Thyroid gland (tissue), 4 donors: ENCODE results near the gene FAM193B. TPM values are rescaled to one million over a fixed set of nuclear protein-coding genes. Genes with fewer than 3 reads are reported as not detected.
"Not testable (repeated sequence)": the region's sequence is repeated elsewhere in the genome, so short reads cannot be mapped to it uniquely, and the experiment has no call there.

ENCODE experiments used
- DNase-seq, 2 donors: peaks; one replicate each; pipeline ENCODE4 v3.0.0-alpha.2; 2019
- H3K27ac ChIP-seq, 3 donors: fragments of 200-600 bp; sonication (generic); 1 replicate in 2 of 3; 2 replicates in 1 of 3; pipeline ENCODE4 v1.5.1; 2016 to 2019; ENCODE audit warnings: mild to moderate bottlenecking in 1 of 3, moderate library complexity in 1 of 3
- H3K27me3 ChIP-seq: fragments of 200-600 bp; sonication (generic); one replicate; pipeline ENCODE4 v1.5.1; 2019
- H3K36me3 ChIP-seq, 2 donors: fragments of 200-600 bp; sonication (generic); one replicate each; pipeline ENCODE4 v1.5.1; 2016 to 2019
- H3K4me1 ChIP-seq, 2 donors: fragments of 200-600 bp; sonication (generic); one replicate each; pipeline ENCODE4 v1.5.1; 2017 to 2019
- H3K4me3 ChIP-seq, 3 donors: fragments of 200-600 bp; sonication (generic); replicated peaks in 1 of 3; 1 replicate in 2 of 3; 2 replicates in 1 of 3; pipeline ENCODE4 v1.5.1; 2016; ENCODE audit warnings: mild to moderate bottlenecking in 1 of 3
- H3K9me3 ChIP-seq: fragments of 200-600 bp; sonication (generic); one replicate; pipeline ENCODE4 v1.5.1; 2017
- POLR2A ChIP-seq, 2 donors: fragments of 450-650 bp; IDR thresholded peaks; one replicate each; pipeline ENCODE4 v1.6.1; 2017; ENCODE audit warnings: antibody characterized with exemption in 2 of 2, mild to moderate bottlenecking in 2 of 2, moderate library complexity in 1 of 2
- WGBS, 2 donors: methylation state at CpG; one replicate each; pipeline ENCODE4 v1.1.5; 2017; 5-methylcytosine and 5-hydroxymethylcytosine counted together
- intact Hi-C: fragments of 100-400 bp; cut with DNase I; formaldehyde crosslinking; loops from one replicate; pipeline ENCODE4 v1.15.1; 2023
- total RNA-seq, 4 donors: library from RNA; depleted of rRNA; stranded (reverse); fragments of >200 nt; gene quantifications; one replicate each; pipeline ENCODE4 v1.2.3, GENCODE V29; 2016
- TF ChIP-seq, protein P1 (sequence below), 6 experiments: fragments of 200-600 bp in 3 of 6; fragments of 450-650 bp in 3 of 6; sonication (generic) in 3 of 6; IDR thresholded peaks; one replicate each; pipeline ENCODE4 v1.5.1; 2016 to 2019; ENCODE audit warnings: antibody characterized with exemption in 6 of 6, mild to moderate bottlenecking in 2 of 6, inconsistent platforms in 1 of 6, moderate library complexity in 1 of 6

Gene FAM193B
- total RNA-seq, 4 donors from 2014 or later = 38.0 to 54.7 (median 46.6) TPM

DNA sequence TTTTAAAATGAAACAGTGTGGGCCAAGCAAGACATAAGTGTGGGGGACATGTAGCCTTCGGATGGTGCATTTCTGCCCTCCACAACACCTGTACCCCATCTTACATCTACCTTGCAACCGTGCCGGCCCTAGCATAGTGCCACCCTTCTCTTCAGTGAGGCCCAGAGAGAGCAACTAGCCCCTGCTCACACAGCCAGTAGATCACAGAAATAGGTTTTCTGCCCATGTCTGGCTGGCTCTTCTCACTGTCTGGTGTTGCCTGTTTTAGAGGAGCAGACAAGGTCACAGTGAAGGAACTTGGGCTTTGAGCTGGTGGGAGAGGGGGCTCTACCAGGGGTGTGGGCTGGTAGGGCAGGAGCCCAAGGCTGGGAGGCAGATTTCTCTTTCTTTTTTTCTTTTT lies 68.1 kb downstream of the FAM193B start:
- Histone ChIP-seq H3K36me3 (peaks cover 8 to 18% of the 10 kb centered on the region in 2 donors), H3K4me1 (no peaks in the 10 kb centered on the region), H3K4me3 (no peak overlapping the region), H3K27ac (no peak overlapping the region), H3K27me3 (no peaks in the 10 kb centered on the region), H3K9me3 (no peaks in the 10 kb centered on the region)
- 88 to 98% methylated on average over 3 of the region's 3 CpGs for WGBS, 2 donors
- no peak for DNase-seq
- intact Hi-C loops = no loop called here
- no peak for TF ChIP-seq POLR2A (IDR thresholded peaks at IDR 0.05)
- TF ChIP-seq, protein P1, sequence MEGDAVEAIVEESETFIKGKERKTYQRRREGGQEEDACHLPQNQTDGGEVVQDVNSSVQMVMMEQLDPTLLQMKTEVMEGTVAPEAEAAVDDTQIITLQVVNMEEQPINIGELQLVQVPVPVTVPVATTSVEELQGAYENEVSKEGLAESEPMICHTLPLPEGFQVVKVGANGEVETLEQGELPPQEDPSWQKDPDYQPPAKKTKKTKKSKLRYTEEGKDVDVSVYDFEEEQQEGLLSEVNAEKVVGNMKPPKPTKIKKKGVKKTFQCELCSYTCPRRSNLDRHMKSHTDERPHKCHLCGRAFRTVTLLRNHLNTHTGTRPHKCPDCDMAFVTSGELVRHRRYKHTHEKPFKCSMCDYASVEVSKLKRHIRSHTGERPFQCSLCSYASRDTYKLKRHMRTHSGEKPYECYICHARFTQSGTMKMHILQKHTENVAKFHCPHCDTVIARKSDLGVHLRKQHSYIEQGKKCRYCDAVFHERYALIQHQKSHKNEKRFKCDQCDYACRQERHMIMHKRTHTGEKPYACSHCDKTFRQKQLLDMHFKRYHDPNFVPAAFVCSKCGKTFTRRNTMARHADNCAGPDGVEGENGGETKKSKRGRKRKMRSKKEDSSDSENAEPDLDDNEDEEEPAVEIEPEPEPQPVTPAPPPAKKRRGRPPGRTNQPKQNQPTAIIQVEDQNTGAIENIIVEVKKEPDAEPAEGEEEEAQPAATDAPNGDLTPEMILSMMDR (IDR thresholded peaks at IDR 0.05) = no peak

DNA sequence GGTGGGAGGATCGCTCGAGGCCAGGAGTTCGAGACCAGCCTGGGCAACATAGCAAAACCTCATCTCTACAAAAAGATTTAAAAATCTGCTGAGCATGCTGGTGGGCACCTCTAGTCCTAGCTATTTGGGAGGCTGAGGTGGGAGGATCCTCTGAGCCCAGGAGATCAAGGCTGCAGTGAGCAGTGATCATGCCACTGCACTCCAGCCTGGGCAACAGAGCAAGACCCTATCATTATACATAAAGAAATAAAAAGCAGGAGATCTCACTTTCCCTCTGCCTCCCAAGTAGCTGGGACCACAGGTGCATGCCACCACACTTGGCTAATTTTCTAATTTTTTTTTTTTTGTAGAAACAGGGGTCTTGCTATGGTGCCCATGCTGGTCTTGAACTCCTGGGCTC lies 68.6 kb downstream of the FAM193B start:
- not testable (repeated sequence) for H3K9me3 ChIP-seq

DNA sequence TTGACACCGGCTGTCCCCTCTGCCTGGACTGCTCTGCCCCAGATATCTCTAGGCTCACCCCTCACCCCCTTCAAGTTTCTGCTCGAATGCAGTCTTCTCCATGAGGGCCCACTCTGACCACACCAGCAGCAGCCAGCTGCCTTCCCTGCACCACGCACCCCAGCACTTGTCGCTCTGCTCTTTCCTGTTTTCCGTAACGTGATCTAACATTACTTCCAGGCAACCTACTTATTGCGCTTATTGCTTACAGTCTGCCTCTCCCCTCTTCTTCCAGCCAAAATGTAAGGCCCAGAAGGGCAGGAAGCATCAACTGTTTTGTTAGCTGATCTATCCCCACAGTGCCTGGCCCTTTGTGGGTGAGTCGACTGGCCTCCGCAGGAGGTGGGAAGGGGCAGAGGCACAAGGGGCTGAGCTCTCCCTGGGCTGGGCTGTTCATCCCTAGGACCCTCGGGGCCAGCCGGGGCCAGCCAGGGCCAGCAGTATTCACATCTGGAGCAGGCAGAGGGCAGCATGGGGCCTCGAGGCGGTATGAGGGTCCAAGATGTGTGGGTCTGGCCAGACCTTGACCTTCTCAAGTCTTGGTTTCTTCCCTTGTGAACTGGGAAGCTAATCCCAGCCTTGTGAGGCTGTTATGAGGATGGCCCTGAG lies 69.3 kb downstream of the FAM193B start:
- intact Hi-C loops = no loop called here
- Histone ChIP-seq H3K4me1 (peaks cover 0 to under 1% of the 10 kb centered on the region in 2 donors), H3K27ac (no peak overlapping the region), H3K4me3 (no peak overlapping the region), H3K36me3 (peaks cover 8 to 14% of the 10 kb centered on the region in 2 donors), H3K9me3 (no peaks in the 10 kb centered on the region), H3K27me3 (no peaks in the 10 kb centered on the region)
- no peak for DNase-seq
- 67 to 82% methylated on average over 9 to 12 of the region's 13 CpGs for WGBS, 2 donors
- no peak for TF ChIP-seq POLR2A (IDR thresholded peaks at IDR 0.05)
- TF ChIP-seq, protein P1 (IDR thresholded peaks at IDR 0.05) = no peak

More for the DNA sequence above, 68.6 kb downstream of the FAM193B start:
- H3K27ac ChIP-seq, H3K27me3 ChIP-seq, DNase-seq, H3K4me3 ChIP-seq, intact Hi-C loops, H3K4me1 ChIP-seq: not testable (repeated sequence)
- WGBS, 2 donors = 85 to 95% methylated on average over 3 of the region's 3 CpGs
- peaks cover 8 to 18% of the 10 kb centered on the region in 2 donors for H3K36me3 ChIP-seq

DNA sequence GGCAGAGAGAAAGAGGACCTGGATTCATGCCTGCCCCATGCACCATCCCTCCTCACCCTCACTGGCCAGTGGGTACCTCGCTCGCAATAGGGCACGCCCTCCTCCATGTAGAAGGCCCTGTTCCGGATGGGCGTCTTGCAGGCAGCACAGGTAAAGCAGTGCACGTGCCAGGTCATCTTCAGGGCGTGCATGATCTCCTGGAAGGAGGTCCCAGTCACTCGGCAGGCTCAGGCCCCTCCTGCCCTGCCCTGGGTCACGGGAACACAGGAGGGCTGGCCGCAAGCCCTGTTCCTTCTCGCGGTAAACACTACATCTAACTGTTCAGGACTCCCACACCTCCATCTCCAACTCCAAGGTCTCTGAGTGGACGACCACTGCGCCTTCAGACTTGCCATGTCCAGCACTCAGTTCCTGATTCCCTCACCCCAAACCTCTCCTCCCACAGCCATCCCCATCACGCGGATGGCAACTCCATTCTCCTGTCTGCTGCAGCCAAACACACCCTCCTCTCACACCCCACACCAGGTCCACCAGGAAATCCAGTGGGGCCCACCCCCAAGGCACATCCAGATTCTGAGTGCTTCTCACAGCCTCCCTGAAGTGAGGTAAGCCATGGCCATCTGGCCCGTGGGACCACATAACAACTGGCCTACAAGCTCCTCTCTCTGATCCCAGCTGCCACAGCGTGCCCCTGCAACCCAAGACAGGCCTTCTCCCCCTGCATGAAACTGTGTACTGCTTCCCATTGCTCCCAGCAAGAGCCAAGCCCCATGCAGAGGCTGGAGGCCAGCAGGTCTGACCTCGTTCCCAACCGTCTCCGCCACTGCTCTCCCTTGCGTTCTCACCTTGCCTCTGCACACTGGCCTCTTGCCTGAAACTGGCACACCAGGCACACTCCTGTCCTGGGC lies 70.1 kb downstream of the FAM193B start:
- DNase-seq = no peak
- TF ChIP-seq POLR2A (IDR thresholded peaks at IDR 0.05) = no peak
- TF ChIP-seq, protein P1 (IDR thresholded peaks at IDR 0.05) = no peak
- 89 to 96% methylated on average over 17 to 21 of the region's 22 CpGs for WGBS, 2 donors
- Histone ChIP-seq H3K36me3 (peaks cover 8 to 13% of the 10 kb centered on the region in 2 donors), H3K27ac (no peak overlapping the region), H3K27me3 (no peaks in the 10 kb centered on the region), H3K9me3 (no peaks in the 10 kb centered on the region), H3K4me3 (no peak overlapping the region), H3K4me1 (peaks cover 7 to 8% of the 10 kb centered on the region in 2 donors)
- intact Hi-C loops = no loop called here

DNA sequence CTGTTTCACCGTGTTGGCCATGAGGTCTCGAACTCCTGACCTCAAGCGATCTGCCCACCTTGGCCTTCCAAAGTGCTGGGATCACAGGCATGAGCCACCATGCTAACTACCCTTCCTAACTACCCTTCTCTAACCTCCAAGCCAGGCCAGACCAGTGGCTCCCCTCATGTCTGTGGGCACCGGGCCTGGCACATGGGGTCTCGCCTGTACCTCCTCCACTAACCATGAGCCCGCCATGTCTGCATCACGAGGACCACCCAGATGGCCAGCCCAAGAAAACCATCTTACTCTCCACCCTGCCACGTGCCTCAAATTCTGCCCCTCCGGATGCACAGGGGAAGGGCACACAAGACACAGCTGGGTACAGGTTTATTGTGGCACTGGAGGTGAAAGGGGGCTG lies 71.3 kb downstream of the FAM193B start:
- no peak for DNase-seq
- Histone ChIP-seq H3K36me3 (peaks cover 8 to 12% of the 10 kb centered on the region in 2 donors), H3K4me3 (no peak overlapping the region), H3K9me3 (no peaks in the 10 kb centered on the region), H3K27ac (no peak overlapping the region), H3K27me3 (no peaks in the 10 kb centered on the region), H3K4me1 (peaks cover 19 to 20% of the 10 kb centered on the region in 2 donors)
- 95 to 97% methylated on average over 9 of the region's 9 CpGs for WGBS, 2 donors
- intact Hi-C loops = no loop called here
- no peak for TF ChIP-seq POLR2A (IDR thresholded peaks at IDR 0.05)
- TF ChIP-seq, protein P1 (IDR thresholded peaks at IDR 0.05) = no peak
